Astrocyte of the cerebellum (primary cell): ENCODE data around the gene CCDC28A.

ENCODE experiments used
- DNase-seq: peaks from one replicate; pipeline ENCODE4 v3.0.0-alpha.2; 2011; ENCODE audit warnings: low read depth
- H3K4me3 ChIP-seq: 2 replicates; pipeline ENCODE4 v1.5.1; 2011; ENCODE audit warnings: mild to moderate bottlenecking, low read depth, low read length, moderate library complexity
- in situ Hi-C: cut with HindIII; loops from 2 replicates; pipeline ENCODE4 v1.10.0; 2017; ENCODE audit warnings: low sequenced_read_pairs
- TF ChIP-seq, protein P1 (sequence below): IDR thresholded peaks from 2 replicates; pipeline ENCODE4 v1.5.1; 2012; ENCODE audit warnings: low read length, low read depth, moderate library complexity, mild to moderate bottlenecking; ENCODE audit errors: missing control alignments

The CCDC28A gene

DNA sequence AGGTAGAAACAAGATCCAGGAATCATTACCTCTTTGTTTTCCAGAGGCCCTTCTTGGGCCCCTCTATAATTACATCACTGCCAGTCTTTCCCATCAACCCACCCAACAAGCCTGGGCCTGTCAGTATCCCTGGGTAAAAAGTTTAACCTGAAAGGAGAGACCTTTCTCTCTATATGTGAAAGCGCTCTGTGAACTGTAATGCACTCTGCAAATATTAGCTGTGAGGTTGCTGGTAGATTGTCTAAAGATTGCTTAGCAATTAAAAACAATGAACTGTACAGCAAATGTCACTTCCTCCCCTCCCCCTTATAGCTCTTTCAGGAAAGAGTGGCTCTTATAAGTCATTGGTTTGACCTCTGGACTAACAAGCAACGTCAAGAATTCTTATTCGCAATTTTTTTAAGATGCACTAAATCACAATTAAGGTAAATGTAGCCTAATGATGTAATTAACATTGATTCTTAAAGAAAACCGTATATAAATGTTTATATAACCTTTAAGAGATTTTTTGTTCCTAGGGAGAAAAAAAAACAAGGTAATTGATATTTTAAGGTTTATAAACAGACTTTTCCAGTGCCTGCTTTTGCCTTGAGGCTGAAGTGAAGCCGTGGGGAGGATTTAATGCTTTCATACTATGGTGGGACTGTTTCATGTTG is 40.7 kb downstream of the CCDC28A start:
- H3K4me3 ChIP-seq = no peak overlapping the region
- in situ Hi-C loops = no loop called here
- DNase-seq = no peak
- TF ChIP-seq, protein P1, sequence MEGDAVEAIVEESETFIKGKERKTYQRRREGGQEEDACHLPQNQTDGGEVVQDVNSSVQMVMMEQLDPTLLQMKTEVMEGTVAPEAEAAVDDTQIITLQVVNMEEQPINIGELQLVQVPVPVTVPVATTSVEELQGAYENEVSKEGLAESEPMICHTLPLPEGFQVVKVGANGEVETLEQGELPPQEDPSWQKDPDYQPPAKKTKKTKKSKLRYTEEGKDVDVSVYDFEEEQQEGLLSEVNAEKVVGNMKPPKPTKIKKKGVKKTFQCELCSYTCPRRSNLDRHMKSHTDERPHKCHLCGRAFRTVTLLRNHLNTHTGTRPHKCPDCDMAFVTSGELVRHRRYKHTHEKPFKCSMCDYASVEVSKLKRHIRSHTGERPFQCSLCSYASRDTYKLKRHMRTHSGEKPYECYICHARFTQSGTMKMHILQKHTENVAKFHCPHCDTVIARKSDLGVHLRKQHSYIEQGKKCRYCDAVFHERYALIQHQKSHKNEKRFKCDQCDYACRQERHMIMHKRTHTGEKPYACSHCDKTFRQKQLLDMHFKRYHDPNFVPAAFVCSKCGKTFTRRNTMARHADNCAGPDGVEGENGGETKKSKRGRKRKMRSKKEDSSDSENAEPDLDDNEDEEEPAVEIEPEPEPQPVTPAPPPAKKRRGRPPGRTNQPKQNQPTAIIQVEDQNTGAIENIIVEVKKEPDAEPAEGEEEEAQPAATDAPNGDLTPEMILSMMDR = no peak

DNA sequence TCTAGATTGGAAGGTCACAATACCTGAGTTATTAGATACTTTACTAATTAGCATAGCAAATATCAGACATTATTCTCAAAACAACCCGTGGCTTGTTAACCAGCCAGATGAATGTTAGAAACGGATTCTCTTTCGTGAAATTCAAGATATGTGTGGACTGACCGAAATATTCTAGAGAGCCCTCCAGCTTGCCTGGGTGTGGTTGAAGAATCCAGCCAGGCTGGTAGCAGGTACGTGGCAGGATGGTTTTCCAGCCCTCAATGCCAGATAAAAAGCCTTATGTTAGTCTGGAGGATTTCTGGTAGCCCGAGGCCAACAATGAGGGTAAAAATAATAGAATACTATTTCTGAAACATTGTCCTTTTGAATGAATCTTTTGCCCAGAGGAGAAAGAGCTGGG is 41.7 kb downstream of the CCDC28A start:
- in situ Hi-C loops = no loop called here
- TF ChIP-seq, protein P1 = no peak
- no peak for DNase-seq
- H3K4me3 ChIP-seq = no peak overlapping the region

DNA sequence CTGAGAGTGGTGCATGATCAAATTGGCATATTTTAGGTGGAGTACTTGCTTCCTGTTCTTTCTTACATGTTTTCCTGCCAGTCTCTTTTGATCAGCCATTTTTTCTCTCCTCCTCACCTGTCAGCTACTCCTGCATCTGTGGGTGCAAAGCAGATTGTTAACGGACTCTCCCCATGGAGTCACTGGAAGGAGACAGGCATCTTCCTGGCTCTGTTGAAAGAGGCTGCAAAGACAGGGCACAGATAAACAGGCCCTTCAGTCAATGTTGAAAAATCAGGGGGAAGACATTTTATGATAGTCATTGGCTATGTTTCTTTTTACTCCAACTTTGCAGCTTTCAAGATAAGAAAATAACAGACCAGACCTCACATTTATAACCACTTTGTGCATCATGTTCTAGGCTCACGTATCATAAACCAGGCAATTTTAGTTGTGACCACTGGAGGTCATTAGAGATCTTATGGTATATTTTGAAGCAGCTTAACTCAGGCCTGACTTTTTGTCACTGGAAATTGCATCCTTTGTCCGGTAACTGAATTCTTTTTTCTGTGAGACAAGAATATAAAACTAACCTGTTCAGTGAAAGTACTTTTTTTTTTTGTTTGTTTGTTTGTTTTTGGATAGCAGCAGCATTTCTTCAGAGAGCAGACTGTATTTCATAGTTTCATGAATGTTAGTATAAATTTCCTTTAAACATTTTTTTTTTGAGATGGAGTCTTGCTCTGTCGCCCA is 42.4 kb downstream of the CCDC28A start:
- in situ Hi-C loops = no loop called here
- DNase-seq = peak; percentile 53

DNA sequence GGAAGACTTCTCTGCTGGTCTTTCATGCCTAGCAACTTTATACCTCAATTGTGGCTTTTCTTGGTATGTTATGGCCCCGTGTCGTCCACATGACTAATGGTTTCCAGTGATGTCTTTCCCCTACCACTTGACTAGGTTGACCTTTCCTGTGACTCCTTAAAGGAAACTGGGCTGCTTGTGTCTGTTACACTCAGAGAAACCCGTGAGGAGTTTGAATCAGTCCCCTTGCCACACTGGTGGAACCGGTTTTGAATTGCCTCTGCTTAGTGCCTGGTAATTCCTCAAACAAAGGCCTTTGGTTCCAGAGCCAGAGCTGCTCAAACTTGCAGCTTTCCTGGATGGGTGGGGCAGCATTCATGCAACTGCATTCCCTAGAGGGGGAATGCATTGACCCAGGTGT is 44.2 kb downstream of the CCDC28A start:
- in situ Hi-C loops = no loop called here
- no peak overlapping the region for H3K4me3 ChIP-seq
- TF ChIP-seq, protein P1 = no peak
- DNase-seq = peak; percentile 26

More for the DNA sequence above, 42.4 kb downstream of the CCDC28A start:
- TF ChIP-seq, protein P1 = peak; percentile 70
- no peak overlapping the region for H3K4me3 ChIP-seq

DNA sequence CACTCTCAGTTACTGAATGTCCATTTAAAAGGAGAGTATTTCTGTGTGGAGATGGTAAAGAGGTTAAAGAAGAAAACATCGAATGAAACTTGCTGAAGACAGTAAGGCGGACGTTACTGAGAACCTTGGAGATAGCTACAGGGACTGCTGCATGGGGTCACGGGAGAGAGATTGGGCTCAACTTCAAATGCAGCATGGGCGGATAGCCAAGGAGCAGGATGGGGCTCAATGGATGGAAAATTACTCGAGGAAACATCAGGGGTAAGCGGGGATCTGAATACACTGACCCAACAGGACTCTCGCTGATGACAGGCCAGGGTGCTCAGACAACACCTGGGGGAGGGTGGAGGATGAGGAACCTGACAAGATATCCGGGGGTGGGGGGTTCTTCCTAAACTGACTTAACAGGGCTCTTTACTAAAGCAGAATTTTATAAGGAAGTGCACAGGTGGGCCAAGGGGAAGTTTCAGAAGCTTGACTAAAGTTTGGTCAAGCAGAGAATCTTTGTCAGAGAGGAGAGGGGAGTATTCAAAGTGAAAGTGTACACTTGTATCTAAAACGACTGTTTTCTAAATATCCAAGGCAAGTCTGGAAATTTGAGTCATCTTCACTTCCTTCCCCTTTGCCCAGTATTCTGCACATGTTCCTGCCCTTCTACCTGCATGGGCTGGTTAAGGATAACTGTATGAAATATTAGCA is 45.1 kb downstream of the CCDC28A start:
- TF ChIP-seq, protein P1 = no peak
- no peak overlapping the region for H3K4me3 ChIP-seq
- in situ Hi-C loops = no loop called here
- no peak for DNase-seq

DNA sequence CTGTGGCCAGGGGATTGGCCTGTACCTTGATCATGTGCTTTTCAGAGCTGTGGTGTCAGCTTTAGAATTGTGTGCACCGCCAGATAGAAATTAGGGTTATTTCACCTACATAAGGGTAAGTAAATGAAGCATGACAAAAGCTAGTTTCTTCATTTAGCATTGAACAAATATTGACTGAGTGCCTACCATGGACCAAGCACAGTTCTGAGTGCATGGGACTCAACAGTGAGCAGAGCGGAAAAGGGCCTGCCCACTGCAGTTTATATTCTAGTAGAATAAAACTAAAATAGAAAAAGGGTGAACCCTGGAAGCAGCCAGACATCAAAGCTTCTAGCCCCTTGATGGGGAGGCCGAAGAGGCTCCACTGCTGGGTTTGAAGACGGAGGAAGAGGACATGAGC is 48.0 kb downstream of the CCDC28A start:
- no peak for DNase-seq
- H3K4me3 ChIP-seq = no peak overlapping the region
- TF ChIP-seq, protein P1 = no peak
- in situ Hi-C loops = no loop called here
